GM19193 (cell line): ENCODE results near the gene PDZD11.

Experiments
- POLR2A ChIP-seq: IDR thresholded peaks from 4 replicates; pipeline ENCODE4 v1.6.1; 2011; ENCODE audit not compliant: insufficient read depth, insufficient read length; ENCODE audit errors: extremely low read depth

The PDZD11 gene

DNA sequence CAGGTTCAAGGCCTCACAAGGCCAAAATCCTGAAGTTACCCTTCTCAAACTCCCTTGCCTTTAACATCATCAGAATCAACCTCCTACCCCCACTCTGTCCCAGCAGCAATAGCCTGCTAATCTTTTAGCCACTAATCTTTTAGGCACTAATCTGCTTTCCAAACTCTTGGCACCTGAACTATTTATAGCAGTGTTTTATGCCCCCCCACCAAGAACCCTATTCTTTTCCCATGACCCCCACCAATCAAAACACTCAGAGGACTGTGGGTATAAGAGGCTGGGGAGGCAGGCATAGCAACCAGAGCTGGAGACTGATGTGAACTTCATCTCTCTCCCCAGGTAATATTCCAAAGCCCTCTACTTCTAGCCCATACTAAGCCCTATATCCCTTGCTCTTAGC, 21.7 kb downstream of the PDZD11 start, which contains the start of gene ARR3:
ARR3 (plus strand) TSS at position 301 of the 400 bp plus-strand sequence. CDS start 1,052 bp downstream, outside the sequence.
- no peak for TF ChIP-seq POLR2A

DNA sequence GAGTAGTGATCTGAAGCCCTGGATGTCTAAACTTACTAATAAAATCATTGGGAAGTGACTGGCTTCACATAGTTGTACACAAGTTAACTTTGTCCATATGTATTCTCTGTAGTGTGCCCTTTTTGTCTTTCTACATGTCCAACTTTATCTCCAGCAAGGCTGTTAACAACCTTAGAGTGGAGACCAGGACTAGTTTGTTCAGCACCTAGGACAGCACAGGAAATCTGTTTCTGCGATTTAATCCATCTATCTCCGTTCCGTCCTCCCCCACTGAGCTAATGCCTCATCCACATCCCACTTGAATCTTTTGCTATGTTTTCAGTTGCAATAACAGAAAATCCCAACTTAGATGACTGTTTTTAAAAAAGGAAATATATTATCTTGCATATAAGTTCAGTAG, 24.9 kb downstream of the PDZD11 start:
- TF ChIP-seq POLR2A = no peak

DNA sequence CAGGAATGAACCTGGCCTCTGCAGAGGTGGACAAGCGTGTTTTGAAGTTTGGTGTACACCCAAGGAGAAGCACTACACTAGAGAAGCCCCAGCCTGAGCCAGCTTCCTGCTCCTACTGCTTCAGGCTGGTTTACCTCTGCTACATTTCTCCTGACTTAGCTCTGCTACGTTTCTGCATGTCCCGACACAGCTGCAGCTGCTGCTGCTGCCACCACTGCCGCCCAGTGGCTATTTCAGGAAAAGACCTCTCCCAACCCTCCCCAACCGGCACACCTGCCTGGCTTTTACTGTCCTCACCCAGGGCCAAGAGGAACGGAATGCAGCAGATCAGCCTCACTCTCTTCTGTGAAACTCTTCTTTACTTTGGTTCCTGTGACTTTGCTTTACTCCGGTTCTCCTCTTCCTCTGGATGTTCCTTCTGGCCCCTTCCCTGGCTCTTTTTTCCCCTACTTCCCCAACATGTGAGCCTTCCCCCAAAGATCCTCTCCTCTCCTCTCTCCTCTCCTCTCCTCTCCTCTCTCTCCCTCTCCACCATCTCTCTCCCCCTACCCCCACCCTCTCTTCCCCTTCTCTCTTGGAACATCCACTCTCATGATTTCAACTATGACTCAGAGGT, 26.7 kb downstream of the PDZD11 start:
- TF ChIP-seq POLR2A = no peak

DNA sequence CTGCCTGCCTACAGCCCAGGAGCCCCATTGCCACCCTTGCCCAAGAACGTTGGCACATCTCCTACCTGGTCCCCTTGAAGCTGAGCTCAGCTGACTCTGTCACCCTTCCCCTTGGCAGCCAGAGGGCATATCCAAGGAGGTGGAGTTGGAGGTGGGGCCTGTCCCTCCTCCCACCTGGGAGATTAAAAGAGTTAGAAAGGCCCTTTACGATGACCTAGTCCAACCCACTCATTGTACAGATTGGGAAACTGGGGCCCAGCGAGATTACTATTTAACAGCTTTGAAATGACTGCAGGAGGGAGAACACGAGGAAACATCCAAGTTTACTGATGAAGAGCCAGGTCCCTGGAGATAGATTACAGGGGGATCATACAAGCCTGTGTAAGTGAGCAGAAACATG, 29.6 kb downstream of the PDZD11 start, which contains the start of gene P2RY4:
P2RY4 (minus strand) TSS at position 101 of the 400 bp plus-strand sequence. CDS start 580 bp downstream, outside the sequence.
- TF ChIP-seq POLR2A = no peak

DNA sequence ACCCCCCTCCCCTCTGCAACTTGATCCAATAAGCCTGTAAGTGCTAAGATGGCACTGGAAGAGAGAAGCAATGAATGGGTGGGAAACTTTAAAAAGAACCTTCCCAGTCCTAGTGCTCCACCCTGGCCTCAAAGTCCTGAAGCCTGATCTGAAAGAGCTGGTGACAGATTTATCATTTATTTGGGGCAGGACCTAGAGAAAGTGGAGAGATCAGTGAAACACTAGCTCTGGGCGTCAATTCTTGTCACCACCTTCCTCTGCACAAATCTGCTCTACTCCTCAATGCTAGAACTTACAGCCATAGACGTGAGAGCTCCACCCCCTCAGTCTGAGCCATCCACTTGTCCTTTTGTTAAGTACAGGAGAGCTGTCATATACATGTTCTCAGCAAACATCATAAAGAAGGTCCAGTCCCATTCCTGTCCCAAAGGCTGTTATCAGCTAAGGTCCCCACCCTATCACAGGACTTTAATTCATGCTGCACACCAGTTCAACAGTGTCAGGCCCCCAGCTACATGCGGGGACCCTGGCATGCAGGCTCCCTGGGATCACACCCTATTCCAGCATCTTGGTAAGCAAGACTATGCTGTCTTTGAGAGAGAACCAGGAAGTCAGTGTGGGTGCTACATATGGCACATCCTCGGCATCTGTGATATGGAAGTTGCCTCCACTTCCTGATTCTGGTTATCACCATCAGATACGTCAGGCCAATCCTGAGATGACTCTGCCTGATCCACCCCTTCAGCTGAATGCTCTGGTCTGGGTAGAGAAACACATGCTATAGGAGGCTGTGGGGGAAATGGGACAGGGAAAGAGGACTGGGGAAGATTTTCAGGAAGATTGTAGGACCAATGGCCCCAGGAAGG, 32.1 kb downstream of the PDZD11 start:
- TF ChIP-seq POLR2A = no peak

DNA sequence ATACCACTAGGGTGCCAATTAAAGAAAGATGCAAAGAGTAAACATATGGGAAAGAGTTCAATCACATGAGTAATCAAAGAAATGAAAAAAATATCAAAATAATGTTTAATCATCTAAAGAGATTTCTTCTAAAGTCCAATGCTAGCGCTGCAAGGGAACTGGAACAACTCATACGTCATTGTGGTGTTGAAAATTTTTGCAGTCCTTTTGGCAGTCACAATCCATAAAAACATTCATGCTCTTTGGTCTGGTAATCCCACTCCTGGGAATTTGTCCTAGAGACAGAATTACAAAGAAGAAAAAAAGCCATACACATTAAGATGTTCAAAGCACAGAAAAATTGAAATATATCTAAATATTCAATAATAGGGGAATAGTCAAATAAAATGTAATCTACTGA, 34.3 kb downstream of the PDZD11 start:
- TF ChIP-seq POLR2A = no peak

DNA sequence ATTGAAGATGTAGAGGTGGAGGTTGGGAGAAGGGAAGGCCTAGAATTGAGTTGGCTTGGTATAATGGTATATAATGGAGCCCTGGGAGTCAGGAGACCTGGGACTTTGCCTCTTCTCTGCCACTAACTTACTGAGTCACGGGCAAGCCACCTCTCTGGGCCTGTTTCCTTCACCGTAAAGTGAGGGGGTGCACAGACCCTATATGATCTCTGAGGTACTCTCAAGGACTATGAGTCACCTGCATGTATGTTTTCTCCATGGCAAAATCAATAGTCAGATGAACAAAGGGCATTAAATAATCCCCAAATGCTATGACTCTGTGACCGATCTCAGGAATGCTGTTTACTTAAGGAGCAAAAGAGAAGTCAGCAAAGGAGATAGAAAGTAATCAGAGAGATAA, 34.8 kb downstream of the PDZD11 start:
- TF ChIP-seq POLR2A = no peak

DNA sequence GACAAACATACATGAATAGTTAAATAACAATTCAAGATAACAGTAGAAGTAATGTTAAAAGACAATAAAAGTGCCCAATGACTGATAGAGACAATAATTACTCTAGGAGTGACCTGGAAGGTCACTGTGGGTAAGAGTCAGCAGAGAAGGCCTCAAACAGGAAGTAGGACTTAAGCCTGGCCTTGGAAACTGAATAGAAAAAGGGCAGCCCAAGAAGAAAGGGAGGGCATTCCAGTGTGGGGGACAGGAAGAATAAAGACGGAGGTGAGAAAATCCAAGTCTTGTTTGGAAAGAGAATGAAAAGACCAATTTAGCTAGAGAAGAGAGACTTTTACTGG, 35.7 kb downstream of the PDZD11 start:
- TF ChIP-seq POLR2A = no peak

DNA sequence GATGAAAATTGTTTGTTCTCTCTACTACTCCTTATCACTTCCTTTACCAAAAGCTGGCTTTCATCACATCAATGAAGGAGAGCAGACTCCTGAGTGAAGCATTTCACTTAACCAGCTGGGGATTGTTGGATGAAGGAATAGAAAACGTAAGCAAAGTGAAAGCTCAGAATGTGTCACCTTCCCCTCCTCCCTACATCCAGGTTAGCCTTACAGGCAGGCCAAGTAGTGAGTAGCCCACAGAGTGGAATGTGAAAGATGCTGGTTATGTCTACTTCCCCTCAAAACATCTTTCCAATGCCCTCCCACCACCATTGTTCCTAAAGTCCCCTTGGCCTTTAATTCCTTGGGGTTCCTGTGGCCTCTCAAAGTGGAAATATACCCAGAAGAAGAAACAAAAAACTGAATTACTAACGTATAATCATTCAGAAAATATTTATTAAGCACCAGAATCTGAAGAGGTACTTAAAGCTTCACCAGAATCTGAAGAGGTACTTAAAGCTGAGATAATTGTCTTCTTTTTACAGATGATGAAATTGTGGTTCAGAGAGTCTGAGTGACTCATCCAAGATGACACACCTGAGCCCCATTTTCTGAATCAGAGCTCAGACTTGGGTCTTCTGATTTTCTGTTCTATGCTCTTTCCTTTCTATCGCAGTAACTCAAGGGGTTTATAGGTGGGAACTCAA, 36.2 kb downstream of the PDZD11 start:
- TF ChIP-seq POLR2A = no peak

DNA sequence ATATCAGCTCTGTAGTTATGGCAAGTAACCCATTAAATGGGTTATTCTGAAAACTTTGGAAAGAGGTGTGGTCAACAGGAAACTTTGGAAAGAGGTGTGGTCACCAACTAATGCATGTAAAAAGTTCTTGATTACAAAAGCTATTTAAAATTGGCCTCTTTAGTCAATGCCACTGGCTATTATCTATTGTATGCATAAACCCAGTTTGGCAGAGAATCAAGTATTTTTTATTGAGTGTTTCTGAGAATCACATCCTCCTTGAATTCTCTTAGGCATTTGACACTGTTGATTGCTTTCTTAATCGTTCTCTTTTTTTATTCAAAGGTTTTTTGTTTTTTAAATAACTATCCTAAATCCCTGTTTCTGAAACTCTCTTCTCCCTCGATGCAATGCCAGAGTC, 37.2 kb downstream of the PDZD11 start:
- no peak for TF ChIP-seq POLR2A

DNA sequence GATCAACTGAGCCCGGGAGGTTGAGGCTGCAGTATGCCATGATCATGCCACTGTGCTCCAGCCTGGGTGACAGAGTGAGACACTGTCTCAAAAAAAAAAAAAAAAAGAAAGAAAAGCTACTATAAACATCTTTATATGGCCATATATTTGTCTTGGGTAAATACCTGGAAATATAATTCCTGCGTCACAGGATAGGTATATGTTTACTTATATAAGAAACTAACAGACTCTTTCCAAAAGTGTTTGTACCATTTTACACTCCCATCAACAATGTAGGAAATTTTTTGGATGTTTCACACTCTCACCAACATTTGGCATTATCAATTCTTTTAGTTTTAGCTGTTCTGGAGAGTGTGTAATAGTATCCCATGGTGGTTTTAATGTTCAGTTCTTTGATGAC, 42.5 kb downstream of the PDZD11 start:
- no peak for TF ChIP-seq POLR2A

DNA sequence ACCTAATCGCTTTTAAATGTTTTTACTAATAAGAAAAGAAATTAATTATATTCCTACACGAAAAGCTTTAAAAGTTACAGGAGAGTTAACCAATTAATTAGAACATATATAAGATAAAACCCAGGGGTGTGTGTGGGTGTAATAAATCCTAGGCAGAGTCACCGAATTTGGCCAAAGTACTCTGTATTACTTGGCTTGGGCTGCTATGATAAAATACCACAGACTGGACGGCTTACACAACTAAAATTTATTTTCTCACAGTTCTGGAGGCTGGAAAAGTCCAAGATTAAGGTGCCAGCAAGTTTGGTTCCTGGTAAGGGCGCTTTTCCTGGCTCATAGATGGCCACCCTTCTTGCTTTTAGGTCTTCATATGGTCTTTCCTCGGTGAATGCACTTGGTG, 44.8 kb downstream of the PDZD11 start:
- TF ChIP-seq POLR2A = no peak

DNA sequence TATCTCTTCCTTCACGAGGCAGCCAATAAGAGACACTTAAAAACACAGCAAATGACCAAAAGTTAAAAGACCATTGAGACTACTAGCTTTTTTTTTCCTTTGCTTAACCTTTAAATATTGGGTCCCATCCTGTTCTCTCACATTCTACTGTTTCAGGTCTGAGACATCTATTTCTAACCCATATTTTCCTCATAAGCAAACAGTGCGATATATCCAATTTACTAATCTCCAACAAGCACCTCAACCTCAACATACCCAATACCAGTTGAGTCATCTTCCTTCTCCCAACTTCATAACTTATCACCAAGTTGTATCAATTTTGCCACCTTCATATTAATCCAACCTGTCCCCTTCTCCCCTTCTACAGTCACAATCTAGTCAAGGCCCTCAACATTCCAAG, 48.2 kb downstream of the PDZD11 start:
- TF ChIP-seq POLR2A = no peak

DNA sequence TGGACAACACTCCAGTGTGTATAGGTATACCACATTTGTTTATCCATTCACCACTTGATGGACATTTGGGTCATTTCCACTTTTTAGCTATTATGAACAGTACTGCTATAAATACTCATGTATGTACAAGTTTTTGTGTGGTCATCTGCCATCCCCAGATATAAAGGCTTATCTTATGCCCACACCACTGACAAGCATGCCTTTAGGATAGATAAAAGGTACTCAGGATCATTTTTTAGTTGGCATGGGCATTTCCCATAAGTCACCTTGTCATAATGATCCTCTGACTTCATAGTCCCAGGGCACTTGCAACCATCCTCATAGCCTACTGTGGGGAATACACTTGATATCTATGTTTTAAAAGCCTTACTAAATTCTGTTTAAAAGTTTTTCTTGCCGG, 49.0 kb downstream of the PDZD11 start:
- TF ChIP-seq POLR2A = no peak
